HG02852 (cell line): Measurements from ENCODE around the gene MRPS24.
"Not testable (repeated sequence)": the region's sequence is repeated elsewhere in the genome, so short reads cannot be mapped to it uniquely, and the experiment has no call there.

Experiments
- ATAC-seq: cut with Tn5 transposase; IDR thresholded peaks from one replicate; pipeline ENCODE4 v1.9.1; 2021; ENCODE audit warnings: mild to moderate bottlenecking, moderate library complexity; ENCODE audit not compliant: unreplicated experiment

MRPS24 gene

DNA sequence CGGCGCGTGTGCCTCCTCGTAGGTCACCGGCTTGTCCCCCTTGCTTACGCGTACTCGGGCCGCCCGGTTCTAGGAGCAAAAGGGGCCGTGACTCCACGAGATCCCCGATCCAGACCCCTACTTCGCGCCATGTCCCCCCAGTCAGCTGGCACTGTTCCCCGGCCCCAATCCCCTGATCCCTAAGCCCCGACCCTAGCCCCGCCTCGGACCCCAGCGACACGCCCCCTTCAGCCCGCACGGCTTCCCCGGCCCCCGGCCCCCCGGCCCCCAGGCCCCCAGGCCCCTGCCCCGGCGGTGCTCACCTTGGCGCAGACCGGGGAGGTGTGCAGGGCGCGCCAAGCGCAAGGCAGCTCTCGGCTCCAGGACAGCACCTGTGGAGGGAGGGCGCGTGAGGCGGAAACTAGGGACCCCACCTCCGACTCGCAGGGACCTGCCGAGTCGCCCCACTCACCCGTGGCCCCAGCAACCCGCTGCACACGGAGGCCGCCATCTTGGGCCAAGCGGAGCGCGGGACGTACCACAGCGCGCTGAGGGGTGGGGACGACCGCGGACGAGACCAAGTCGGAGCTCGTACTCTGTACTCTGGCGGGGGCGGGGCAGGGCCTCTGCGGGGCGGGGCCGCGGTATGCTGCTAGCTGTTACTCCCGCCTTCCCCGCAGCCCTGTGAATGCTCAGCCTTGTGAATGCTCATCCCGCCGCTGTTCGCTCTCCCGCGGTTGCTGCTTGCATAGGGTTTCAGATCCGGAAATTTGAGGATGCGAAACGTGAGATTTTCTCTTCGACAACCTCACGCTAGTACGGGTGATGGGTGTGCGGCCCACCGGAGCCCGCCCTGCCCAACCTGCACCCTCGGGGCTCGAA is at the start of gene MRPS24:
TSS of gene MRPS24 (minus strand) at position 512 of the 861 bp plus-strand sequence. CDS start at position 490, 22 bp downstream.
- peak; percentile 95 for ATAC-seq

DNA sequence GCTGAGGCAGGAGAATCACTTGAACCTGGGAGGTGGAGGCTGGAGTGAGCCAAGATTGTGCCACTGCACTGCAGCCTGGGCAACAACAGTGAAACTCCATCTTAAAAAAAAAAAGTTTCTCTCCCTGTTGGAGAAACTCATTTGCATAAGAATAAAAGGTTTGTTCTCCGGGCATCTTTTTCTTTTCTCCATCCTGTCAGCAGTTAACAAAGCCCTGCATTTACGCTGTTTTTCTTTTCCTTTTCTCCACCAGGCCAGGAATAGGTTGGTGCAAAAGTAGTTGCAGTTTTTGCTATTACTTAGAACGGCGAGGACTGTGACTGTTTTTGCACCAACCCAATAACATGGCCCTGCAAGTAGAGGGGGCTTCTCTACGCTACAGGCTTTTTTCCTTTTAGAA is 46.6 kb upstream of the MRPS24 start:
- ATAC-seq, result no peak

DNA sequence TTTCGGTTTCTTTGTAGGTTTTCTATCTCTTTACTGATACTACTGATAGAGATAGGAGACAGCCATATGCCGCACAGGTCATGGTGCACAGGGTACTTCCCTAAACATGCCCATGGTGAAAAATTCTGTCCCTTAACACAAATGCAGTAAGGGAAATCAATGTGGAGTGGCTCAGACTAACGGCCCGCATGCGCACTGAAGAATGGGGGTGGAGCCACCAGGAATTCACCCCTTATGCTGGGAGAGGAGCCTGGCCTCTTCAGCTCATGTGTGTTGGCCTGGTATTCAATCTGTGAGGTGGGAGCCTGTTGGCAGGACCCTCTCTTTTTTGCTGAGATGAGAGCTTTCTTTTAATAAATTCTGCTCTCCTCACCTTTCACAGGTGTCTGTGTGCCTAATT is 45.5 kb upstream of the MRPS24 start:
- ATAC-seq, result no peak

DNA sequence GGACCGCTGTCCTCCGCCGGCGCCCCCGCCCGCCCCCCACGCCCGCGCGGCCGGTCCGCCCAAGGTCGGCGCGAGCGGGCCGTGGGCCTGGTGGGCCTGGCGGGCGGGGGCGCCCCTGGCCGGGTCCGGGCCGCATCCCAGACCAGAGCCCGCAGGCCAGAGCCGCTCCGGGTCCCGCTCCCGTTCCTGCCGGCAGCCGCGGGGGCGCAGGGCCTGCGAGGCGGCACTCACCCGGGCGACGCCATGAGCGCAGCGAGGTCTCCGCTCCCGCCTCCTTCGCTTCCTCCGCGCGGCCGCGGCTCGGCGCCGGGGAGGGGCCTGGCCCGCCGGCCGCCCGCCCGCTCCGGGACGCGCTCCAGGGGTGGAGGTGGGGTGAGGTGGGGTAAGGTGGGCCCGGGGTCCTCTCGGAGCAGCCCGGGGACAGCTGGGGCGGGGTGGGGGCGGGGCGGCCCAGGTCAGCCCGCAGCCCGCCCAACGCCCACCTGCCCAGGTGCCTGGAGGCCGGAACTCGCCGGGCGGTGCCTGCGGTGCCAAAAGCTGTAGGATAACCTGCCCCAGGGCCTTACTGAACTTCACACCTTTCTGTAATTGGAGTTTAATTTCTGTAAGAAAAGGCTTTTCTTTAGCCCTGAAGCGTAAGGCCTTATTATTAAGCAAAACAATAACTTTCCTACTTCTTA is 37.2 kb upstream of the MRPS24 start, which contains the start of gene URGCP:
TSS of gene URGCP (minus strand) at position 266 of the 680 bp plus-strand sequence. CDS start at position 245, 21 bp downstream.
- peak; percentile 80 for ATAC-seq

DNA sequence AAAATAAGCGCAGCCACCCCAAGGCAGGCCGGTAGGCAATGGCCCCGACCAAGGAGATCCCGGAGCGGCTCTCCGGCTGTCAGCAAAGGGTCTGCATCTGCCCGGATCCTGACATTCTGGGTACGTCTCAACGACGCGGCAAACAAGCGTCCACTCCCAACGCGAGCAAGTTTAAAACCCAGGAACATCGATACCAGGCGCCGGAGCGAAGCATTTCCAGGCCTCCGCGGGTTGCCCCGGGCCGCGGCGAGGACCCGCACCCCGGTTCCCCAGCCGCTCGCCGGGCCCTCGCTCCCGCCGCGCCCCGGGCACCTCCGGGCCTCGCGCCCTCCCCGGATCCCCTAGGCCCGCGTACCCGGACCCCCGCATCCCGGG is 36.6 kb upstream of the MRPS24 start:
- ATAC-seq, result peak; percentile 40

DNA sequence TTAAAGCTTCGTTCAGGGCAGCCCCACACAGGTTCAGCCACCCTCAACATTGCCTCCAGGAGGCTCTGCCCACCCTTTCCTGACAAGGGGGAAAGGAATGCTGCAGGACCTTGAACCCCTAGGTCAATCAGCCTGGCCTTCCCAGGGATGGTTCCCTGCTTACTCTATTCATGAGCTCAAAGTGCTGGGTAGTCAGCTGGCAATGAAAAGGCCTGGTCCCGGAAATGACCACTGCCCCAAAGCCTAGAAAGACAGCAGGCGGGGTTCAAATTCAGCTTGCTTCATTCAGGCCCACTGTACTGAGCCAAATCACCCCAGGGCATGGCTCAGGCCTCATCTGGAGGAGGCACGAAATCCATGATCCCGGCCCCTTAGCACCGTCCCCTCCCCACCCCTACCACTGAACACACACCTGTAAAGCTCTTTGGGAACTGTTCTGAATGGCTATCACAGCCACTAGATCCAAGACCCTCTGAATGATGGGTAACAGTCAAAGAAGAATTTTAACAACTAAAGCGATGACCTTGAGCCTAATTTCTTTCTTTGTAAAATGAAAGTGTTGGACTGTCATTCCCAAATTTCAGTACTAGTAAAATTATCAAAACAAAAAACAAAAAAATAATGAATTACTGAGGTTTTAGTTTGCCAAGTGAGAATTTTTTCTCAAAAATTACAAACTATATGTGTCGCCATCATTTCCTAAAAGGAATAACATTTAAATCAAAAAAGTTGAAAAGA is 36.1 kb upstream of the MRPS24 start:
- ATAC-seq, result no peak

DNA sequence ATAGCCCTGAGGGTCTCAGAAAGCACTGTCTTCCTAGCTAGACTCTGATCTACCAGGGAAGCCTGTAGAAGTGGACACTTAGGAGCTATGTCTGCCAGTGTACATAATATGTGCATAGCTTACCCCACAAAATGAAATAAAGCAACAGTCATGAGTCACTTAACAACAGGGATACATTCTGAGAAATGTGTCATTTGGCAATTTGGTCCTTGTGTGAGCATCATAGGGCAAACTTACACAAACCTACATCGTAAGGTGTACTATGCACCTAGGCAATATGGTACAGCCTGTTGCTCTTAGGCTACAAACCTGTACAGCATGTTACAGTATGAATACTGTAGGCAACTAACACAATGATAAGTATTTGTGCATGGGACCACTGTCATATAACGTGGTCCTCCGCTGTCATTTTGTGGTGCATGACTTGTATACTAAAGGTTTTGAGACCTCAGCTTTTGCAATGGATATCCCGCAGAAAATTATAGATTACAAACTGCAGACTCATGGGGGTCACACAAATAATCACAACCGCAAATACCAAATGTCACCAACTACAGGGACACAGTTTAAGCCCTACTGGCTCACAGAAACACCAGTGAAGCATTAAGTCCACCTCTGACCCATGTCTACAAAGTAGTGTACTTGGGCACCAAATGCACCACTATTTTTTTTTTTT is 35.4 kb upstream of the MRPS24 start:
- ATAC-seq, result no peak

DNA sequence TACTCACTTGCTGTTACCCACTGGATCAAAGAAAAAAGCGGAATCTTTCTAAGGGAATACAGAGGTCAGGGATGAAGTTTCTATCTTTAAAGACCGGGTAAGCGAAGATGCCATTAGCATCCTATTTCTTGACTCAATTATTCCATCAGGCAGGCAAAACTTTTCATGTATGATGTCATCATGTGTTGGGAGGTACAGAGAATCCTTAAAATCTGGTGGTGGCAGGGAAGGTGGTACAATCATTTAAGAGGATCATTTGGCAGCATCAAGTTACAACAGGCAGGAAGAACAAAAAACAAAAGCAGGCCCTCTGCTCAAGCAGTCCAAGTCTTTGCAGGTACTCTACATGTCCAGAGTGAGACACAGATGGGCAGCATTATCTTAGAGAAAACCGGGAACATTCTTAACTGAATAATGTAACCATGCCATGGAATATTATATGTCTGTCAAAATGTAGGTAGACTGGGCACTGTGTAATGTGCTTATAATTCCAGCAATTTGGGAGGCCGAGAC is 33.3 kb upstream of the MRPS24 start:
- ATAC-seq, result no peak

DNA sequence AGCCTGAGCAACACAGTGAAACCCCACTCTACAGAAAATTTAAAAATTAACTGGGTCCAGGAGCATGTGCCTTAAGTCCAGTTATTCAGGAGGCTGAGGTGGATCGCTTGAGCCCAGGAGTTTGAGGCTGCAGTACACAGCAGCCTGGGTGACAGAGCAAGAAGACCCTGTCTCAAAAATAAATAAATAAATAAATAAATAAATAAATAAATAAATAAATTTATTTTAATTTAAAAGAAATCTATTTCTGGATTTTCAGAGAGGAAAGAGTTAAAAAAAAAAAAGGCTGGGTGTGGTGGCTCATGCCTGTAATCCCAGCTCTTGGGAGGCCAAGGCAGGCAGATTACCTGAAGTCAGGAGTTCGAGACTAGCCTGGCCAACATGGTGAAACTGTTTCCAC is 29.3 kb upstream of the MRPS24 start:
- not testable (repeated sequence) for ATAC-seq

DNA sequence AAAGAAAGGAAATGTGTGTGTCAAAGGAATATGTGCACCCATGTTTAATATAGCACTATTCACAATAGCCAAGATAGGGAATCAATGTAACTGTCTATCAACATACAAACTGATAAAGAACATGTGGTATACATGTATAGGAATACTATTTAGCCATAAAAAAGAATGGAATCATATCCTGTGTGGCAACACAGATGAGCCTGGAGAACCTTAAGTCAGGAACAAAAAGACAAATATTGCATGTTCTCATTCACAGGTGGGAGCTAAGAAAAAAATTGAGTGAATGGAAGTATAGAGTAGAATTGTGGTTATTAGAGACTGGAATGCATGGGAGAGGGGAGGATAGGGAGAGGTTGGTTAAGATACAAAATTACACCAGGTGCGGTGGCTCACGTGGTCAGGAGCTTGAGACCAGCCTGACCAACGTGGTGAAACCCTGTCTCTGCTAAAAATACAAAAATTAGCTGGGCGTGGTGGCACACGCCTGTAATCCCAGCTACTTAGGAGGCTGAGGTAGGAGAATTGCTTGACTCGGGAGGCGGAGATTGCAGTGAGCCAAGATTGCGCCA is 26.6 kb upstream of the MRPS24 start:
- ATAC-seq, result no peak

DNA sequence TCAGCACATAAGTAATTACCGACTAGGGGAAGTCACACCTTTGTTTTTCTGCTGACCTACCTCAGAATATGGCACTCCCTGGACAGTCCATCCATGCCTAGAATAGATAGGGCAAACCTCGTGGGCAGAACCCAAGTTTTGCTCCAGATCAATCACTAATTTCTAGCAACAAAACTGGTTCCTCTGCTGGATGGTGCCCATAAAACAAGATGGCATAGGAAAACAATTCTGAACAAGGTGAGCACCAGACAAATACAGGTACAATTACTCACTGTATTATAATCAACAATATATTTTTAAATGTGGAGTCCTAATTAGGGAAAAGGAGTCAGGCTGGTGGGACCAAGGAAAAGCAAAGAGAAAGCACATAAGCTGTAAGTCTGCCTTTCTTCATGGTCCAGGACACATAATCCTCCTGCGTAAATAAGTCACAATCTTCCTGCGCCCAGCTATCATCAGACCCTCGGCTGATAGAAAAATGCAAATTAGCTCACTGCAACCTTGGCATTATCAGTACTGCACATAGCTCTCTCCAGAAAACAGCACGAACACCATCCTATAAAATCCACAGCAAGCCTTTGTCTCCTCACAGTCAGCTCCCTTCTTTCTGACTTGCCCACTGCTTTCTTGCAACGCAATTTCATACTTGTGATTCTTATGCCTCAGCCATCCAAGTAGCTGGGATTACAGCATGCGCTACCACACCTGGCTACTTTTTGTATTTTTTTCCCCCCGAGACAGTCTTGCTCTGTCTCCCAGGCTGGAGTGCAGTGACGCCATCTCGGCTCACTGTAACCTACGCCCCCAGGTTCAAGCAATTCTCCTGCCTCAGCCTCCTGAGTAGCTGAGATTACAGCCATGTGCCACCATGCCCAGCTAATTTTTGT is 22.0 kb upstream of the MRPS24 start:
- ATAC-seq, result no peak

DNA sequence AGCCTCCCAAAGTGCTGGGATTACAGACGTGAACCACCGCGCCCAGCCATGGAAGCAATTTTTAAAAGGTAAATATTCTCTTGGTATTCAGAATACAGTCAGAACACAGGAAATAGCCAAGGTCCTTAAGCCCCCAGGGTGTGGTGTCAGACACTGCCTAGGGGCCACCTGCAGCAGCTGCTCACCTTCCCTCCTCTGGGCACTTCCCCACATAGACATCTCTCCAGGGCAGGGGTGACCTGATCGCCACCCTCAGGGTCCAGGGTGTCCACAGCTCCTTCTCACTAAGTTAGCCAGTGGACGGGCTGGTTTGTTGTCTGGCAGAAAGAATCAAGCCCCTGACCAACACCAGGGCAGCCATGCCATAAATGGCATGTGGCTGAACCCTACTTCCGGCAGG is 21.2 kb upstream of the MRPS24 start:
- no peak for ATAC-seq

DNA sequence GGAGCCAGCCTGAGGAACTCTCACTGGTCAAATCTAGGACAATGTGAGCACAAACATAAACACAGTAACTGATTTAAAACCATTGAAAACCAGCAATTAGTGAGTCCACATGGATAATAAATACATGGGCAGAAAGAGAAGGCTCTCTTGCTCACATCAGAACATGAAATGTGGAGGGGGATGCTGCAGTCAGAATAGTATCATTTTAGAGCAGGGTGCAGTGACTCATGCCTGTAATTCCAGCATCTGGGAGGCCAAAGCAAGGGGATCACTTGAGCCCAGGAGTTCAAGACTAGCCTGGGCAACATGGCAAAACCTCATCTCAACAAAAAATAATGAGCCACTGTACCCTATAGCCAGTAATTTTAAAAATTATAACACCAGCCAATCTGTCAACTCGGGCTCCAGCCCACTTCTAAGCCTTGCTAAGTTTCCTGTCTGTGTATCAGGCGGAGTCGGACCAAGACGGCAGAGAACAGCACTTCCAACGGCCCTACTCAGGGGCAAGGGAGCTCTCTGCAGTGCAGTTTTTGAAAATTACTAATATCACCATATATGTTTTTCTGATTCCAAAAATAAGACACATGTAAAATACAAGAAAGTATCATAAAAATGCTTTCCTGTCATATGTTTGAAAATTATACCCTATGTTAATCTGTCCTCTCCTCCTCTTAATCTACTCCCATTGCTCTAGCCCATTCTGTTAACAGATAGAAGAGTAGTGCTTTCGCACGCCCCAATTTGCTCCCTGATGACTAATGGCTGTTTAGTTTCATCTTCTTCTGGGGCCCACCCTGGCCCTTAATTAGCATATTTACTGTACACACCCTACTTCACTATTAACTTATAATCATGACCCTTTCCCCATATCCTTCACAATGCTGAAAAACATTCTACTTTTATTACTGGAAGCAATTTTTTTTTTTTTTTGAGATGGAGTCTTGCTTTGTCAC is 20.0 kb upstream of the MRPS24 start:
- no peak for ATAC-seq

DNA sequence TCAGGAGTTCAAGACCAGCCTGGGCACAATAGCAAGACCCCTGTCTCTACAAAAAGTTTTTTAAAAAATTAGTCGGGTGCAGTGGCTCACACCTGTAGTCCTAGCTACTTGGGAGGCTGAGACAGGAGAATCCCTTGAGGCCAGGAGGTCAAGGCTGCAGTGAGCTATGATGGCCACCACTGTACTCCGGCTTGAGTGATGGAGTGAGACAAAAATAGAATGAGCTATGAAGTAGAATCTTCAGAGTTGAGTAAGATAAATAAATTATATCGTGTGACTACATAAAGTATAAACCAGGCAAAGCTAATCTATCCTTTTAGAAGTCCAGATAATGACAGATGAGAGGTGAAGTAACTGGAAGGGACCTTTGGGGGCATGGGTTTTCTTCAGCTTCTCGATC is 15.3 kb upstream of the MRPS24 start:
- ATAC-seq, result no peak

DNA sequence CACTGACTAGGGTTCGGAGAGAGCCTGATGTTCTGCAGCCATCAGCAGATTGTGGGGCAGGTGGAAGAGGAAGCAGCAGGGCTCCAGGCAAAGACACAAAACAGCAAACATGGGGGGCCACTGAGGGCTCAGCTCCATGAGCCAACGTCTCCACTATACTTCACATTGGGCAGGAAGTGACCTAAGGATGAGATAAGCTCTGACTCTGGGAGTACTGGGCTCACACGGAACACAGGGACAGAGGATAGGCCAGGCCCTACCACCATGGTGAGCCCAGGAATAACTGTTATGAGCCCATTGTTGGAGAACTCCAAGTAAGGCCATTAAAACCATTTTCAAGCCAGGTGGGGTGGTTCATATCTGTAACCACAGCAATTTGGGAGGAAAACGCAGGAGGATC is 14.9 kb upstream of the MRPS24 start:
- ATAC-seq, result no peak

DNA sequence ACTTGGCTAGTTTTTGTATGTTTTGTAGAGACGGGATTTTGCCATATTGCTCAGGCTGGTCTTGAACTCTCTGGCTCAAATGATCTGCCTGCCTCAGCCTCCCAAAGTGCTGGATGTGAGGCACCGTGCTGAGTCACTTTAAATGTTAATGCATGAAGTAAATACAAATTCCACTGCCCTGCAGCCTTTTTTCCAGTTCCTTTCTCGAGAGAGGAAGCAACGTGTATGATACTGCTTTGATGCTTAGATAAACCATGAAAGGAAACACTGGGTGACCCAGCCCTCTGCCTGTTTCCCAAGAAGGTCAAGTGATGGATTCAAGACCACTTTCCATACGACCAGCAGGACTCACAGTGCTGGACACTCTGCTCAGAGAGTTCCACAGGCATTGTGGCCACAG is 11.3 kb upstream of the MRPS24 start:
- no peak for ATAC-seq

DNA sequence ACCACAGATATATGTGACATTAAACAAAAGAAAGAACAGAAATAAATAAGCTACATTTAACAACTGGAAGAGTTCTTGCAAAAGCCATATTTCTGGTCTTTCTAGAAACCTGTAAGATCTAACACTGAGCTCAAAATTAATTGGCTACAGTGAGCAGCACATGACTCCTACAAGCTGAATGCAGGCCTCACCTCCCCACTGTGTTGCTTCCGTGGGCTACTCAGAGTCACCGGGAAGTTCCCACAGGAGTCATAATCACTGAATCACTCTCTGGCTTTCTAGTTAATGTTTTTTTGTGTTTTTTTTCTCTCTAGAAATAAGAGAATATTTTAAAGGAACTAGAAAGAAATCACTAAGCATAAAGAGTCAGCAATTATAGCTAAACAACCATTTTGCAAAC is 10.2 kb upstream of the MRPS24 start:
- no peak for ATAC-seq

DNA sequence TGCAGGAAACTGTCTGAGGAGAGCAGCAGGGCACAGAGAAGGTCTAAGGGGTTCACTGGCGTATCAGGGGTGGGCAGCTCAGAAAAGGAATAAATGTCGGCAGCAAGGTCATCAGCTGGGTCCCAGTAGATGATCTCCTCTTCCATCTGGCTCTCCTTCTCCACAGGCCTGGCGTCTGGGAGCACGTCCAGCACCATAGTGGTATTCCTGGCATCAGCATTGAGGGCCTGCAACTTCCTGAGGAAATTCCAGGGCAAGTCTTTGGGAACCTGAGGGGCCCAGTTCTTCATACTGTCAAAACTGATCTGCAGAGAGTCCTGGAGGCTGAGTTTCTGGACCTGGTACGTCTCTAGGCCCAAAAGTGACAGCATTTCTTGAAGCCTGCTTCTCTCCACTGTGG is 9.6 kb upstream of the MRPS24 start:
- ATAC-seq, result no peak
